Keratinocyte (primary cell): Measurements from ENCODE around the gene PPHLN1.

Source experiments
- CTCF ChIP-seq, 3 experiments: IDR thresholded peaks in 1 of 3; conservative IDR thresholded peaks in 1 of 3; optimal IDR thresholded peaks in 1 of 3; 2 replicates in 2 of 3; 3 replicates in 1 of 3; pipeline versions ENCODE3 to v1.5.1; 2011; ENCODE audit warnings: low read length in 3 of 3, mild to moderate bottlenecking in 3 of 3, moderate library complexity in 2 of 3, control low read depth in 1 of 3, inconsistent platforms in 1 of 3; ENCODE audit not compliant: insufficient read depth in 2 of 3; ENCODE audit errors: extremely low read depth in 1 of 3
- EZH2 ChIP-seq: IDR thresholded peaks from one replicate; pipeline ENCODE4 v1.6.1; 2012; ENCODE audit warnings: inconsistent platforms, mild to moderate bottlenecking, low read length, moderate library complexity

- TF ChIP-seq CTCF (optimal IDR thresholded peaks at IDR 0.05 in 1 of 3, IDR thresholded peaks at IDR 0.05 in 1 of 3, conservative IDR thresholded peaks at IDR 0.05 in 1 of 3; ENCODE audit: extremely low read depth in 1 of 3, insufficient read depth in 2 of 3, low read length in 3 of 3) (no peak), EZH2 (no peak)
Measured at GRCh38 chr12:42474391-42474790, 148.4 kb downstream of the PPHLN1 start.
